SK-N-SH treated with all-trans-retinoic acid at 6 μM for 48 hours (cell line): Measurements from ENCODE around the gene DOCK11.

ENCODE experiments used
- CREB5 ChIP-seq: fragments of 250-450 bp; sonication (Bioruptor Pico); IDR thresholded peaks from 2 replicates; pipeline ENCODE4 v1.5.1; 2020; ENCODE audit warnings: low read depth, mild to moderate bottlenecking, moderate library complexity
- OSR1 ChIP-seq: fragments of 250-450 bp; sonication (Bioruptor Pico); IDR thresholded peaks from 2 replicates; pipeline ENCODE4 v1.8.0; 2022; ENCODE audit warnings: moderate library complexity, mild to moderate bottlenecking, inconsistent platforms
- PPARA ChIP-seq: fragments of 250-450 bp; sonication (Bioruptor Pico); IDR thresholded peaks from 2 replicates; pipeline ENCODE4 v1.5.0; 2020; ENCODE audit warnings: mild to moderate bottlenecking, borderline replicate concordance
- RARB ChIP-seq: fragments of 250-450 bp; sonication (Bioruptor Pico); IDR thresholded peaks from 2 replicates; pipeline ENCODE4 v1.8.0; 2021; ENCODE audit warnings: mild to moderate bottlenecking, moderate library complexity
- TCF4 ChIP-seq: fragments of 250-450 bp; sonication (Bioruptor Pico); IDR thresholded peaks from 2 replicates; pipeline ENCODE4 v1.8.0; 2021; ENCODE audit warnings: mild to moderate bottlenecking, moderate library complexity, borderline replicate concordance
- TOX ChIP-seq: fragments of 250-450 bp; sonication (Bioruptor Pico); IDR thresholded peaks from 2 replicates; pipeline ENCODE4 v1.8.0; 2021; ENCODE audit warnings: mild to moderate bottlenecking, moderate library complexity, borderline replicate concordance
- ZFP3 ChIP-seq: fragments of 250-450 bp; sonication (Bioruptor Pico); IDR thresholded peaks from 2 replicates; pipeline ENCODE4 v1.5.0; 2020; ENCODE audit warnings: mild to moderate bottlenecking, moderate library complexity
- ZNF565 ChIP-seq: fragments of 450-650 bp; formaldehyde crosslinking; conservative IDR thresholded peaks from 2 replicates; pipeline ENCODE4 v1.5.0; 2020; ENCODE audit warnings: low read depth, mild to moderate bottlenecking, moderate library complexity
- TF ChIP-seq, protein P1 (sequence below): fragments of 250-450 bp; sonication (Bioruptor Pico); IDR thresholded peaks from 2 replicates; pipeline ENCODE4 v1.5.1; 2021; ENCODE audit warnings: mild to moderate bottlenecking, moderate library complexity
- TF ChIP-seq, protein P2 (sequence below): fragments of 250-450 bp; sonication (Bioruptor Pico); IDR thresholded peaks from 2 replicates; pipeline ENCODE4 v1.8.0; 2020; ENCODE audit warnings: mild to moderate bottlenecking, moderate library complexity, borderline replicate concordance
- TF ChIP-seq, protein P3 (sequence below): fragments of 250-450 bp; sonication (Bioruptor Pico); IDR thresholded peaks from 2 replicates; pipeline ENCODE4 v1.5.0; 2020; ENCODE audit warnings: mild to moderate bottlenecking, moderate library complexity

DNA sequence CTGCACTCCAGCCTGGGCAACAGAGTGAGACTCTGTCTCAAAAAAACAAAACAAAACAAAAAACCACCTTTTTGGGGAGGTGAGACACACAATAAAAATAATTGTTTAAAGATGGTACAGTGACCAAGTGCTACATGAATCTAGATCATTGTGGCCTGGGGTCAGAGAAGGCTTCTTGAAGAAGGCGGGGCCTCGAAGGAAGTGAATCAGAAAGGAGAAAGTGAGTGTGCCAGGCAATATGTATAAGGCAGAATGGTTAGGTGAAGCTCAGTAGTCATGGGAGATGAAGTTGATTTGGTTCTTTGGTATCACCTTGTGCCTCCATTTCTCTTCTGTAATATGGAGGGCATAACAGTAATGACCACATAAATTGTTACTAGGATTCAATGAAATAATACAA lies 58.9 kb downstream of the DOCK11 start:
- TF ChIP-seq CREB5 (CRISPR knock-in tag) (no peak), TOX (no peak), RARB (no peak), TCF4 (CRISPR knock-in tag) (no peak), ZFP3 (CRISPR knock-in tag) (no peak), ZNF565 (no peak), OSR1 (CRISPR knock-in tag) (no peak), PPARA (CRISPR knock-in tag) (no peak)
- TF ChIP-seq, protein P1, sequence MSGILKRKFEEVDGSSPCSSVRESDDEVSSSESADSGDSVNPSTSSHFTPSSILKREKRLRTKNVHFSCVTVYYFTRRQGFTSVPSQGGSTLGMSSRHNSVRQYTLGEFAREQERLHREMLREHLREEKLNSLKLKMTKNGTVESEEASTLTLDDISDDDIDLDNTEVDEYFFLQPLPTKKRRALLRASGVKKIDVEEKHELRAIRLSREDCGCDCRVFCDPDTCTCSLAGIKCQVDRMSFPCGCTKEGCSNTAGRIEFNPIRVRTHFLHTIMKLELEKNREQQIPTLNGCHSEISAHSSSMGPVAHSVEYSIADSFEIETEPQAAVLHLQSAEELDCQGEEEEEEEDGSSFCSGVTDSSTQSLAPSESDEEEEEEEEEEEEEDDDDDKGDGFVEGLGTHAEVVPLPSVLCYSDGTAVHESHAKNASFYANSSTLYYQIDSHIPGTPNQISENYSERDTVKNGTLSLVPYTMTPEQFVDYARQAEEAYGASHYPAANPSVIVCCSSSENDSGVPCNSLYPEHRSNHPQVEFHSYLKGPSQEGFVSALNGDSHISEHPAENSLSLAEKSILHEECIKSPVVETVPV = no peak
- TF ChIP-seq, protein P2, sequence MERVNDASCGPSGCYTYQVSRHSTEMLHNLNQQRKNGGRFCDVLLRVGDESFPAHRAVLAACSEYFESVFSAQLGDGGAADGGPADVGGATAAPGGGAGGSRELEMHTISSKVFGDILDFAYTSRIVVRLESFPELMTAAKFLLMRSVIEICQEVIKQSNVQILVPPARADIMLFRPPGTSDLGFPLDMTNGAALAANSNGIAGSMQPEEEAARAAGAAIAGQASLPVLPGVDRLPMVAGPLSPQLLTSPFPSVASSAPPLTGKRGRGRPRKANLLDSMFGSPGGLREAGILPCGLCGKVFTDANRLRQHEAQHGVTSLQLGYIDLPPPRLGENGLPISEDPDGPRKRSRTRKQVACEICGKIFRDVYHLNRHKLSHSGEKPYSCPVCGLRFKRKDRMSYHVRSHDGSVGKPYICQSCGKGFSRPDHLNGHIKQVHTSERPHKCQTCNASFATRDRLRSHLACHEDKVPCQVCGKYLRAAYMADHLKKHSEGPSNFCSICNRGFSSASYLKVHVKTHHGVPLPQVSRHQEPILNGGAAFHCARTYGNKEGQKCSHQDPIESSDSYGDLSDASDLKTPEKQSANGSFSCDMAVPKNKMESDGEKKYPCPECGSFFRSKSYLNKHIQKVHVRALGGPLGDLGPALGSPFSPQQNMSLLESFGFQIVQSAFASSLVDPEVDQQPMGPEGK = no peak
- TF ChIP-seq, protein P3, sequence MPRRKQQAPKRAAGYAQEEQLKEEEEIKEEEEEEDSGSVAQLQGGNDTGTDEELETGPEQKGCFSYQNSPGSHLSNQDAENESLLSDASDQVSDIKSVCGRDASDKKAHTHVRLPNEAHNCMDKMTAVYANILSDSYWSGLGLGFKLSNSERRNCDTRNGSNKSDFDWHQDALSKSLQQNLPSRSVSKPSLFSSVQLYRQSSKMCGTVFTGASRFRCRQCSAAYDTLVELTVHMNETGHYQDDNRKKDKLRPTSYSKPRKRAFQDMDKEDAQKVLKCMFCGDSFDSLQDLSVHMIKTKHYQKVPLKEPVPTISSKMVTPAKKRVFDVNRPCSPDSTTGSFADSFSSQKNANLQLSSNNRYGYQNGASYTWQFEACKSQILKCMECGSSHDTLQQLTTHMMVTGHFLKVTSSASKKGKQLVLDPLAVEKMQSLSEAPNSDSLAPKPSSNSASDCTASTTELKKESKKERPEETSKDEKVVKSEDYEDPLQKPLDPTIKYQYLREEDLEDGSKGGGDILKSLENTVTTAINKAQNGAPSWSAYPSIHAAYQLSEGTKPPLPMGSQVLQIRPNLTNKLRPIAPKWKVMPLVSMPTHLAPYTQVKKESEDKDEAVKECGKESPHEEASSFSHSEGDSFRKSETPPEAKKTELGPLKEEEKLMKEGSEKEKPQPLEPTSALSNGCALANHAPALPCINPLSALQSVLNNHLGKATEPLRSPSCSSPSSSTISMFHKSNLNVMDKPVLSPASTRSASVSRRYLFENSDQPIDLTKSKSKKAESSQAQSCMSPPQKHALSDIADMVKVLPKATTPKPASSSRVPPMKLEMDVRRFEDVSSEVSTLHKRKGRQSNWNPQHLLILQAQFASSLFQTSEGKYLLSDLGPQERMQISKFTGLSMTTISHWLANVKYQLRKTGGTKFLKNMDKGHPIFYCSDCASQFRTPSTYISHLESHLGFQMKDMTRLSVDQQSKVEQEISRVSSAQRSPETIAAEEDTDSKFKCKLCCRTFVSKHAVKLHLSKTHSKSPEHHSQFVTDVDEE (CRISPR knock-in tag) = no peak
